Endothelial cell of umbilical vein (primary cell): ENCODE results near the gene CHST12. TPM values are rescaled to one million over a fixed set of nuclear protein-coding genes. Genes with fewer than 3 reads are reported as not detected.
A peak's percentile ranks its signal among the peaks of the same experiment; 100 is the strongest.

Experiments used
- BruUV-seq: library from RNA; stranded (reverse); fragments of 400-500 nt; replicated peaks from 2 replicates; lab custom pipeline; 2021; lab: Mats Ljungman, UMichigan
- CTCF ChIA-PET: fragments of 300-600, 350-600 bp; sonication (Branson Sonifier 250); formaldehyde crosslinking; loops from one replicate; lab custom pipeline; 2021; ENCODE audit warnings: antibody characterized with exemption, inconsistent platforms; lab: Charles Lee
- POLR2A ChIA-PET: fragments of 300-600, 350-600 bp; sonication (Branson Sonifier 250); formaldehyde crosslinking; loops from one replicate; lab custom pipeline; 2021; ENCODE audit warnings: antibody characterized with exemption, inconsistent platforms; lab: Charles Lee
- DNase-seq: peaks from one replicate; pipeline ENCODE4 v3.0.0-alpha.2; 2011; ENCODE audit warnings: low read depth, low spot score
- FAIRE-seq: peaks from 2 replicates; lab custom pipeline; 2011; peaks lifted over from hg19 to GRCh38; lab: Jason Lieb, UNC
- H2AFZ ChIP-seq: 2 replicates; pipeline ENCODE4 v1.6.0; 2012; ENCODE audit warnings: low read depth, low read length, control low read depth, inconsistent platforms
- H3K27ac ChIP-seq: 2 replicates; pipeline ENCODE4 v1.5.1; 2011; ENCODE audit warnings: low read depth, mild to moderate bottlenecking, control low read depth, low read length, moderate library complexity; ENCODE audit not compliant: insufficient read depth
- H3K27me3 ChIP-seq, 2 experiments: 2 replicates each; pipeline versions ENCODE4 v1.6.0 to v1.6.1; 2011; ENCODE audit warnings: low read length in 2 of 2, mixed read lengths in 1 of 2; ENCODE audit not compliant: control insufficient read depth in 2 of 2, insufficient read depth in 2 of 2
- H3K36me3 ChIP-seq, 2 experiments: 2 replicates in 1 of 2; 3 replicates in 1 of 2; pipeline ENCODE4 v1.5.1; 2011; ENCODE audit warnings: low read length in 2 of 2, mild to moderate bottlenecking in 1 of 2, moderate library complexity in 1 of 2; ENCODE audit not compliant: control insufficient read depth in 2 of 2, insufficient read depth in 2 of 2; ENCODE audit errors: extremely low read depth in 1 of 2
- H3K4me1 ChIP-seq: 3 replicates; pipeline ENCODE4 v1.5.1; 2011; ENCODE audit warnings: mild to moderate bottlenecking, low read length; ENCODE audit not compliant: control insufficient read depth, insufficient read depth; ENCODE audit errors: extremely low read depth
- H3K4me2 ChIP-seq: 2 replicates; pipeline ENCODE4 v1.6.1; 2011; ENCODE audit warnings: low read length, control low read depth, mixed read lengths; ENCODE audit not compliant: insufficient read depth
- H3K4me3 ChIP-seq, 3 experiments: fragments of 200-600 bp in 1 of 3; sonication (generic), shearing (Covaris generic) in 1 of 3; replicated peaks in 1 of 3; 2 replicates each; pipeline ENCODE4 v1.5.1; 2011 to 2016; ENCODE audit warnings: control low read depth in 3 of 3, low read length in 3 of 3, mild to moderate bottlenecking in 2 of 3, inconsistent platforms in 1 of 3, low read depth in 1 of 3, moderate library complexity in 1 of 3; ENCODE audit not compliant: insufficient read depth in 1 of 3
- H3K79me2 ChIP-seq: 2 replicates; pipeline ENCODE4 v1.6.0; 2012; ENCODE audit warnings: low read length, inconsistent platforms; ENCODE audit not compliant: control insufficient read depth, insufficient read depth
- H3K9ac ChIP-seq: replicated peaks from 2 replicates; pipeline ENCODE3; 2011; ENCODE audit warnings: low read length, control low read depth; ENCODE audit not compliant: insufficient read depth; ENCODE audit errors: extremely low read depth
- H3K9me1 ChIP-seq: replicated peaks from 3 replicates; pipeline ENCODE4 v1.6.0; 2011; ENCODE audit warnings: mild to moderate bottlenecking, low read length; ENCODE audit not compliant: control insufficient read depth, insufficient read depth; ENCODE audit errors: extremely low read depth
- H3K9me3 ChIP-seq: replicated peaks from 2 replicates; pipeline ENCODE4 v1.5.1; 2012; ENCODE audit warnings: low read length, inconsistent platforms; ENCODE audit not compliant: control insufficient read depth, insufficient read depth
- H4K20me1 ChIP-seq: replicated peaks from 2 replicates; pipeline ENCODE3; 2011; ENCODE audit warnings: mild to moderate bottlenecking, low read length; ENCODE audit not compliant: control insufficient read depth, insufficient read depth; ENCODE audit errors: extremely low read depth
- CTCF ChIP-seq, 2 donors: IDR thresholded peaks; 1 replicate in 1 of 2; 2 replicates in 1 of 2; pipeline ENCODE4 v1.5.1; 2011; ENCODE audit warnings: low read length in 2 of 2, mild to moderate bottlenecking in 2 of 2, moderate library complexity in 2 of 2, control low read depth in 1 of 2, inconsistent platforms in 1 of 2, low read depth in 1 of 2; ENCODE audit not compliant: insufficient read depth in 1 of 2; ENCODE audit errors: extremely low read depth in 1 of 2
- EZH2 ChIP-seq: IDR thresholded peaks from 2 replicates; pipeline ENCODE4 v1.6.1; 2012; ENCODE audit warnings: borderline replicate concordance, low read depth, mild to moderate bottlenecking, moderate library complexity, low read length, inconsistent platforms; ENCODE audit not compliant: severe bottlenecking
- FOS ChIP-seq: IDR thresholded peaks from 2 replicates; pipeline ENCODE4 v1.6.1; 2011; ENCODE audit warnings: mild to moderate bottlenecking, low read length, moderate library complexity, borderline replicate concordance; ENCODE audit not compliant: insufficient read depth
- GATA2 ChIP-seq: IDR thresholded peaks from 2 replicates; pipeline ENCODE4 v1.7.0; 2011; ENCODE audit warnings: low read depth, mild to moderate bottlenecking, moderate library complexity, mixed read lengths, low read length; ENCODE audit not compliant: insufficient read length, insufficient read depth
- JUN ChIP-seq: IDR thresholded peaks from 2 replicates; pipeline ENCODE4 v1.6.1; 2011; ENCODE audit warnings: borderline replicate concordance, low read depth; ENCODE audit not compliant: insufficient read length, insufficient read depth
- MYC ChIP-seq: IDR thresholded peaks from one replicate; pipeline ENCODE4 v1.6.1; 2011; ENCODE audit warnings: mild to moderate bottlenecking, low read depth, low read length
- POLR2A ChIP-seq: IDR thresholded peaks from 2 replicates; pipeline ENCODE4 v1.6.1; 2012; ENCODE audit warnings: low read depth, mild to moderate bottlenecking, control low read depth, low read length
- POLR2AphosphoS5 ChIP-seq: IDR thresholded peaks from 2 replicates; pipeline ENCODE4 v1.6.1; 2012; ENCODE audit warnings: low read depth, mild to moderate bottlenecking, control low read depth, low read length, moderate library complexity; ENCODE audit not compliant: insufficient read depth
- dilution Hi-C: fragments of 300-500 bp; cut with MboI; formaldehyde crosslinking; loops from one replicate; pipeline ENCODE4 v1.15.0; 2019; ENCODE audit warnings: low sequenced_read_pairs; ENCODE audit not compliant: extremely low pct_ligation_motif_present
- intact Hi-C: fragments of 100-400 bp; cut with micrococcal nuclease; formaldehyde crosslinking; loops from one replicate; pipeline ENCODE4 v1.10.0; 2022
- polyA plus RNA-seq, 4 experiments: library from polyadenylated mRNA; depleted of rRNA in 3 of 4; stranded (reverse) in 3 of 4; unstranded in 1 of 4; fragments of >200 nt; gene quantifications; 2 replicates each; pipeline versions ENCODE4 v1.2.1 to v1.2.3, GENCODE V29; 2011 to 2012; ENCODE audit warnings: missing spikeins in 1 of 4
- total RNA-seq: library from RNA; stranded (reverse); gene quantifications from 2 replicates; pipeline ENCODE4 v1.2.3, GENCODE V29; 2021
- TF ChIP-seq, protein P1 (sequence below): IDR thresholded peaks from 2 replicates; pipeline ENCODE4 v1.6.1; 2011; ENCODE audit not compliant: insufficient read depth, insufficient read length

CHST12 gene
- total and polyA plus RNA-seq, 2 donors (not counting 3 experiments of a cell fraction or from before 2014, with no cell fraction given): 30.2 to 52.6 TPM

DNA sequence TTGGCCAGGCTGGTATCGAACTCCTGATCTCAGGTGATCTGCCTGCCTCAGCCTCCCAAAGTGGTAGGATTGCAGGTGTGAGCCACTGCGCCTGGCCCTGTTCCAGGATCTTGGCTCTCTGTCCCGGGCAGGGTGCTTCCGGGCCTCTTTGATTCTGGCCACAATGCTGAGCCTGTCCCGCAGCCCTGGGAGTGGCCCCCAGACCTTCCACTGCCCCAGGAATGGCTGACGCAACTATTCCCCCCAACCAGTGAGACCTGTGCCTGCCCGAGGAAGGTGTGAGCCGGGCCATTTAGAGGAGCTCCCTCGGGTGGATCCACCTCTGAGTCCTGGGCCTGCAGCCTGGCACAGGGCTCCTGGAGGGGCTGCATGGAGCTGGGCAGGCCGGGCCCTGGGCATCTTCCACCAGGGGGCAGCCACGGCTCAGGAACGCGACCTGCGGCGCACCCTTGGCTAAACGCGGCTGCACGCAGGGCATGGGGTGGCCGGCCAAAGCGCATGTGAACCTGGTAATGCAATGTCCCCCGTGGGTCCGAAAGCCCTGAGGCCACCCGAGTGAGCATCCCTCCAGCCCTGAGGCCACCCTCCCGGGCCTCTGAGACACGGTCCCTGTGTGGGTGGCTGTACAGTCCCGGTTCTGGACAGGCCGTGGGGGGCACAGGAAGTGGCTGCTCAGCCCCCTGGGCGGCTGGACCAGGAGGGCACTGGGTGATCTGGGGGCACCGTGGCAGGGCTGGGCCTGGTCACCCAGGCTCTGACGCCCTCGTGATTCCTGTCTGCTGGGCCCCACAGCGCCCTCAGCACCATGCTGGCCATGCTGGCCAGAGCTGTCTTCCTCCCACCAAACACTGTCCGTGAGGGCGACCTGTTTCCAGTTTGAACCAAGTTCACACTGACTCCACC, 48.0 kb downstream of the CHST12 start:
- Histone ChIP-seq H2AFZ (peak overlapping the region; percentile 78), H3K4me3 (no peak overlapping the region), H3K9me1 (no peaks in the 10 kb centered on the region), H3K36me3 (no peaks in the 10 kb centered on the region), H3K4me1 (peaks cover 5% of the 10 kb centered on the region), H3K9ac (no peak overlapping the region), H3K4me2 (peak overlapping the region; percentile 36), H3K27ac (no peak overlapping the region), H3K79me2 (no peaks in the 10 kb centered on the region), H4K20me1 (no peaks in the 10 kb centered on the region), H3K9me3 (no peaks in the 10 kb centered on the region), H3K27me3 (no peaks in the 10 kb centered on the region)
- TF ChIP-seq FOS (no peak), CTCF (IDR thresholded peaks at IDR 0.05; ENCODE audit: extremely low read depth in 1 of 2, insufficient read depth in 1 of 2, low read depth in 1 of 2, low read length in 2 of 2) (peak; percentile 95 to 97)
- CTCF ChIA-PET: interaction anchor here (0.6 to 7.9 kb wide), 32 partner anchors 8 to 307 kb away, joined by 3 to 226 read pairs (median 4); partner anchors contain the start of genes BRAT1, CHST12 and TTYH3
- FAIRE-seq (peak; percentile 86), DNase-seq (peak; percentile 63)
- dilution Hi-C loops (no loop called here), intact Hi-C loops (loop anchor here (1.0 to 10.0 kb wide), 4 partner anchors 18 to 413 kb away; partner anchors contain the start of genes BRAT1 and IQCE)
- POLR2A ChIA-PET: no interaction called here
- no TSS peak for BruUV-seq

DNA sequence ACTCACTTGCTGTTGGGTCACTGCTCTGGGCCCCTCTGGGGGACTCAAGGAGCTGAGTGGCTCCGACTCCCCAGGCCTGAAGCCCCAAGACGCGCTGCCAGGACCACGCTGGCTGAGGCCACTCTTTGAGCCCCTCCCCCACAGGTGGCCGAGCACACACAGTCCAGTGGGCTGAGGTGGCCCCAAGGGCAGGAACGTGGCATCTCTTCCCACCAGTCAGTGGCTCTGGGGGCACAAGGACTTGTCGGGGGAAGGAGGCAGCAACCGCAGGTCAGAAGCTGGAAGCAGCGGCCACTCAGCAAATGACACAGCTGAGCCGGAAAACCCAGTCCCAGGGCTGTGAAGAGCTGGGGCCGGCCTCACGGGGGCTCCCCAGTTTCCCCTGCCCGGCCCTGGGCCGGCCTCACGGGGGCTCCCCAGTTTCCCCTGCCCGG, 48.7 kb downstream of the CHST12 start:
- intact Hi-C loops: loop anchor here (5.0 to 10.0 kb wide), 2 partner anchors 105 to 413 kb away; partner anchors contain the start of genes BRAT1 and IQCE
- no TSS peak for BruUV-seq
- Histone ChIP-seq H4K20me1 (no peaks in the 10 kb centered on the region), H3K36me3 (no peaks in the 10 kb centered on the region), H3K27me3 (no peaks in the 10 kb centered on the region), H3K27ac (no peak overlapping the region), H3K9me1 (no peaks in the 10 kb centered on the region), H3K4me3 (no peak overlapping the region), H2AFZ (peak overlapping the region; percentile 78), H3K4me2 (no peak overlapping the region), H3K4me1 (peaks cover 5% of the 10 kb centered on the region), H3K9me3 (no peaks in the 10 kb centered on the region), H3K79me2 (no peaks in the 10 kb centered on the region), H3K9ac (no peak overlapping the region)
- POLR2A ChIA-PET: no interaction called here
- dilution Hi-C loops: no loop called here
- TF ChIP-seq CTCF (IDR thresholded peaks at IDR 0.05; ENCODE audit: extremely low read depth in 1 of 2, insufficient read depth in 1 of 2, low read depth in 1 of 2, low read length in 2 of 2) (no peak), POLR2A (no peak), MYC (no peak), POLR2AphosphoS5 (no peak), JUN (no peak), EZH2 (no peak), FOS (no peak), GATA2 (no peak)
- TF ChIP-seq, protein P1, sequence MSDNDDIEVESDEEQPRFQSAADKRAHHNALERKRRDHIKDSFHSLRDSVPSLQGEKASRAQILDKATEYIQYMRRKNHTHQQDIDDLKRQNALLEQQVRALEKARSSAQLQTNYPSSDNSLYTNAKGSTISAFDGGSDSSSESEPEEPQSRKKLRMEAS: no peak
- CTCF ChIA-PET: interaction anchor here (0.6 to 7.9 kb wide), 23 partner anchors 9 to 306 kb away, joined by 3 to 226 read pairs (median 4); partner anchors contain the start of genes BRAT1, CHST12 and TTYH3
- DNase-seq (no peak), FAIRE-seq (no peak)
